Heart right ventricle (tissue), 16 donors: ENCODE results near the gene ARID5A. TPM values are rescaled to one million over a fixed set of nuclear protein-coding genes. Genes with fewer than 3 reads are reported as not detected.

Experiments used
- ATAC-seq, 8 donors: fragments of 200-7000 bp; cut with Tn5 transposase; one replicate each; pipeline ENCODE4 v1.9.1; 2020; ENCODE audit warnings: mild to moderate bottlenecking in 8 of 8, moderate library complexity in 8 of 8, moderate number of reproducible peaks in 1 of 8
- DNase-seq, 2 donors: peaks; one replicate each; pipeline ENCODE4 v3.0.0-alpha.2; 2020
- H3K27ac ChIP-seq, 10 donors: fragments of 200-600 bp; sonication (generic) in 2 of 10; one replicate each; pipeline versions ENCODE4 v1.5.0 to v1.8.0; 2020 to 2022; ENCODE audit warnings: mild to moderate bottlenecking in 3 of 10
- H3K27me3 ChIP-seq, 7 donors: fragments of 200-600 bp; one replicate each; pipeline ENCODE4 v1.8.0; 2021 to 2022; ENCODE audit warnings: mild to moderate bottlenecking in 2 of 7
- H3K36me3 ChIP-seq, 9 donors: fragments of 200-600 bp; sonication (generic) in 1 of 9; one replicate each; pipeline versions ENCODE4 v1.5.0 to v1.8.0; 2020 to 2022; ENCODE audit warnings: mild to moderate bottlenecking in 2 of 9
- H3K4me1 ChIP-seq, 9 donors: fragments of 200-600 bp; sonication (generic) in 1 of 9; one replicate each; pipeline versions ENCODE4 v1.5.0 to v1.8.0; 2020 to 2022; ENCODE audit warnings: mild to moderate bottlenecking in 4 of 9
- H3K4me3 ChIP-seq, 10 donors: fragments of 200-600 bp; sonication (generic) in 2 of 10; one replicate each; pipeline versions ENCODE4 v1.5.0 to v1.8.0; 2020 to 2022; ENCODE audit warnings: mild to moderate bottlenecking in 7 of 10, moderate library complexity in 2 of 10
- H3K9me3 ChIP-seq, 11 donors: fragments of 200-600 bp in 10 of 11; sonication (generic) in 2 of 11; one replicate each; pipeline versions ENCODE4 v1.5.0 to v1.8.0; 2013 to 2022; ENCODE audit warnings: mild to moderate bottlenecking in 2 of 11, control low read depth in 1 of 11, moderate library complexity in 1 of 11
- CTCF ChIP-seq, 9 donors: fragments of 200-600 bp; sonication (generic) in 2 of 9; IDR thresholded peaks; one replicate each; pipeline versions ENCODE4 v1.5.0 to v1.8.0; 2021 to 2022; ENCODE audit warnings: antibody characterized with exemption in 9 of 9, mild to moderate bottlenecking in 5 of 9, moderate library complexity in 1 of 9
- WGBS, 2 donors: extraction: QIAGEN DNeasy Blood & Tissue Kit; methylation state at CpG; one replicate each; pipeline ENCODE4 v1.1.7; 2013; ENCODE audit warnings: inconsistent platforms in 1 of 2; 5-methylcytosine and 5-hydroxymethylcytosine counted together
- intact Hi-C, 10 donors: fragments of 100-400 bp; cut with DNase I; formaldehyde crosslinking; loops; one replicate each; pipeline versions ENCODE4 v1.11.1 to v1.14.2; 2022
- polyA plus RNA-seq, 2 donors: library from polyadenylated mRNA; stranded (reverse); fragments of 200-250 nt; gene quantifications; one replicate each; pipeline ENCODE4 v1.2.3, GENCODE V29; 2013
- total RNA-seq, 10 donors: library from RNA; stranded (reverse); fragmentation: NEBNext Ultra II Directional in 3 of 10; extraction: Animal tissue kit (Norgen Biotek cat#: 25700) in 3 of 10; gene quantifications; one replicate each; pipeline versions ENCODE4 v1.2.1 to v1.2.4, GENCODE V29; 2021 to 2023
- donor health status: Arrhythmogenic right ventricular cardiomyopathy.
- donor health status: ischemic (EF 13 %, LVEDD 7.1; RV severe dilation, severe dysfunction).
- donor health status: healthy with polysubstance abuse.
- donor health status: DM: no; HTN: yes; CAD: no.
- donor health status: DM: no; HTN: no; CAD: no.
- donor health status: ischemic (EF 25% LVEDD 6.9; RV normal size, moderate dysfunction).
- donor health status: ischemic (EF 25% LVEDD 5.7; RV mildly dilated, moderate dysfunction).
- donor health status: healthy.
- donor health status: DM: yes; HTN: yes; CAD: no.
- donor health status: Ischemic cardiomyopathy.
- donor health status: ischemic (EF 35%, LVEDD 5.7; RV mildly dilated, moderate dysfunction).
- donor health status: nonischemic (EF 11% LVEDD 7.7; RV severe dilation, severe dysfunction).
- donor health status: DM: yes; HTN: yes; CAD: no.
- donor health status: PGD.
- donor health status: ischemic (EF 29% LVEDD 5.4; RV normal size, mild dysfunction).
- donor health status: nonischemic (EF 23%, LVEDD 6.1; RV moderate dilation, normal function).

The ARID5A gene
- total and polyA plus RNA-seq, 12 donors, result 12.0 to 121 (median 41.1) TPM

- intact Hi-C loops, result no loop called here
- no peaks in the 10 kb centered on the region for H3K36me3 ChIP-seq
- no peaks in the 10 kb centered on the region for H3K4me1 ChIP-seq
- no peak overlapping the region for H3K4me3 ChIP-seq
- no peak overlapping the region for H3K27ac ChIP-seq
- WGBS, 2 donors, result 60 to 63% methylated on average over 5 of the region's 5 CpGs
- no peak for ATAC-seq
- no peaks in the 10 kb centered on the region for H3K27me3 ChIP-seq
- H3K9me3 ChIP-seq, result peaks cover 0 to 5% (median 0%) of the 10 kb centered on the region in 11 donors
- TF ChIP-seq CTCF (IDR thresholded peaks at IDR 0.05), result no peak
- DNase-seq, result no peak
These were observed 28.6 kb downstream of the ARID5A start for GRCh38 chr2:96565111-96565510.

GRCh38 chr2:96568094-96568493 is 31.5 kb downstream of the ARID5A start:
- Histone ChIP-seq H3K27me3 (no peaks in the 10 kb centered on the region), H3K36me3 (peaks cover 0 to under 1% (median 0%) of the 10 kb centered on the region in 9 donors), H3K4me3 (no peak overlapping the region), H3K4me1 (no peaks in the 10 kb centered on the region), H3K9me3 (no peaks in the 10 kb centered on the region), H3K27ac (no peak overlapping the region)
- no peak for ATAC-seq
- TF ChIP-seq CTCF (IDR thresholded peaks at IDR 0.05), result no peak
- WGBS, 2 donors, result 73 to 87% methylated on average over 3 of the region's 3 CpGs
- DNase-seq, result no peak
- intact Hi-C loops, result no loop called here

DNA sequence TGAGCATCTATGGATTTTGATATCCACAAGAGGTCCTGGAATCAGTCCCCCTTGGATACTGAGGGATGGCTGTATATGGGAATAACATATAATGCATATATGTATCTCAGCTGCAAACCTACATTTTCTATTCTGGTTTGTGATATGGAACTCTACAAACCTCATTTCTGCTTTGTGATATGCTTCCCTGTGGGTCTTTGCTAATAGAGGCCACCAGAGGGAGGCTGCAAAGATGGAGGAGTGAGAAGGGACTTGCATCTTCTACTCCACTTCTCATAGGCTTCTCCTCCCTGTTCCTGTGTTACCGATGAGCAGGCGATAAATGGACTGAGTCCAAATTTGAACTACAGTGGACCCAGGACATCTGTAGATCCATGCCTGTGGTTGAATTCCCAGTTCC is 37.8 kb downstream of the ARID5A start:
- 86 to 93% methylated on average over 2 of the region's 2 CpGs for WGBS, 2 donors
- Histone ChIP-seq H3K27ac (no peak overlapping the region), H3K9me3 (no peaks in the 10 kb centered on the region), H3K27me3 (no peaks in the 10 kb centered on the region), H3K4me1 (no peaks in the 10 kb centered on the region), H3K4me3 (no peak overlapping the region), H3K36me3 (peaks cover 0 to 5% (median 0%) of the 10 kb centered on the region in 9 donors)
- intact Hi-C loops, result no loop called here
- peak in 1 of 9 donors; percentile 6 for TF ChIP-seq CTCF (IDR thresholded peaks at IDR 0.05)
- no peak for DNase-seq
- ATAC-seq, result no peak

GRCh38 chr2:96575785-96576456 is 39.4 kb downstream of the ARID5A start:
- H3K36me3 ChIP-seq, result peaks cover 0 to 5% (median 0%) of the 10 kb centered on the region in 9 donors
- no peak overlapping the region for H3K27ac ChIP-seq
- TF ChIP-seq CTCF (IDR thresholded peaks at IDR 0.05), result no peak
- no peaks in the 10 kb centered on the region for H3K27me3 ChIP-seq
- DNase-seq (no peak), ATAC-seq (no peak)
- H3K4me3 ChIP-seq, result no peak overlapping the region
- no peaks in the 10 kb centered on the region for H3K9me3 ChIP-seq
- intact Hi-C loops, result no loop called here
- peaks cover 0 to 3% (median 0%) of the 10 kb centered on the region in 9 donors for H3K4me1 ChIP-seq
- 72 to 78% methylated on average over 1 of the region's 1 CpG for WGBS, 2 donors
